ENCODE measurements around the gene ARPIN.

DNA sequence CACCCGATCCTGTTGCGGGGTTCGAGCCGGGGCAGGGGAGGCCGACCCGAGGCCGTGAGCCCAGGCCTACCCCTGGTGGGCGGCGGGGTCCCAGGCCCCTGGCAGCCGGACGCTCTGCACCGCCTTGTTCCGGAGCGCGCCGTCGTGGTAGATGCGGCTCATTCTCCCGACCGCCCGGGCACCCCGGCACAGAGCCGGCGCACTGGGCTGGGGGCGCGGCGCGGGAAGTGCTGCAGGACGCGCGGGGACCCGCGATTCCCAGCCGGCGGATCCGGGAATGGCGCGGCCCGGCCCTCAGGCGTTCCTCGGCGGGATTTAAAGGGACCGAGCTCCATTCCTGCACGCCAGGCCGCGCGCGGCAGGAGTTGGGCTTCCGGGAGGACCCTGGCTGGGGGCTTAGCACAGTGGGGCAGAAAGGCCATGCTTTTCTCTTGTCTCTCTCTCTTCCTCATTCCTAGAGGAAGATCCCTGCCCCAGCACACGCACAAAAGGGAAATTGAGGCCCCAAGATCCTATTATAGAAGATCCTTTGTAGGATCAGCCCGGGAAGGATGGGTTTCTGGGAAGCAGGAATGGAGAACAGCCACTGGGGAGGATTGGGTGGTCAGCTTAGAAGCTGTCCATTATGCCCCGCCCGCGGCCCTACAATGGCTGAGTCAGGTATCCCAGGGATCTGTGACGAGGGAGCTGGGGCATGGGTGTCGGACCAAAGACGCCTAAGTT lies at the start of gene ARPIN:
- TF ChIP-seq EZH2 (IDR thresholded peaks at IDR 0.05; ENCODE audit: insufficient read depth, poor library complexity, severe bottlenecking): no peak
- no peak for TF ChIP-seq EZH2phosphoT487 (IDR thresholded peaks at IDR 0.05; ENCODE audit: insufficient read depth, low read depth)

Data from GM23248 (cell line).